ENCODE results near the gene STK39. TPM values are rescaled to one million over a fixed set of nuclear protein-coding genes. Genes with fewer than 3 reads are reported as not detected.

STK39 gene
- total RNA-seq, 6 experiments from 2014 or later = 0.29 to 1.2 (median 0.60) TPM

GRCh38 chr2:167957662-167958061 lies 289.7 kb downstream of the STK39 start:
- 89% methylated on average over 1 of the region's 2 CpGs for WGBS (ENCODE audit: insufficient coverage, low coverage, low lambda C conversion rate, missing lambda C conversion rate)
- intact Hi-C loops (cut with DNase I) = no loop called here

GRCh38 chr2:167955264-167955906 lies 292.0 kb downstream of the STK39 start:
- intact Hi-C loops (cut with DNase I) = no loop called here
- Histone ChIP-seq H3K4me1 (no peaks in the 10 kb centered on the region), H3K27ac (no peak overlapping the region), H3K4me3 (no peak overlapping the region), H3K27me3 (no peaks in the 10 kb centered on the region), H3K9me3 (no peaks in the 10 kb centered on the region), H3K36me3 (no peaks in the 10 kb centered on the region)
- DNase-seq (no peak), ATAC-seq (no peak)
- WGBS (ENCODE audit: insufficient coverage, low coverage, low lambda C conversion rate, missing lambda C conversion rate) = 67% methylated on average over 6 of the region's 6 CpGs
- no peak for TF ChIP-seq CTCF (IDR thresholded peaks at IDR 0.05)
- TF ChIP-seq POLR2A (IDR thresholded peaks at IDR 0.05) = no peak

More at GRCh38 chr2:167957662-167958061, 289.7 kb downstream of the STK39 start:
- H3K9me3 ChIP-seq = no peaks in the 10 kb centered on the region
- H3K27ac ChIP-seq = no peak overlapping the region
- ATAC-seq (no peak), DNase-seq (no peak)
- no peaks in the 10 kb centered on the region for H3K4me1 ChIP-seq
- TF ChIP-seq POLR2A (IDR thresholded peaks at IDR 0.05) (no peak), CTCF (IDR thresholded peaks at IDR 0.05) (no peak)
- H3K4me3 ChIP-seq = no peak overlapping the region
- no peaks in the 10 kb centered on the region for H3K27me3 ChIP-seq
- no peaks in the 10 kb centered on the region for H3K36me3 ChIP-seq

GRCh38 chr2:167954495-167954894 lies 292.9 kb downstream of the STK39 start:
- ATAC-seq (no peak), DNase-seq (no peak)
- Histone ChIP-seq H3K36me3 (no peaks in the 10 kb centered on the region), H3K4me3 (no peak overlapping the region), H3K9me3 (no peaks in the 10 kb centered on the region), H3K27ac (no peak overlapping the region), H3K4me1 (no peaks in the 10 kb centered on the region), H3K27me3 (no peaks in the 10 kb centered on the region)
- intact Hi-C loops (cut with DNase I) = no loop called here
- 62% methylated on average over 2 of the region's 2 CpGs for WGBS (ENCODE audit: insufficient coverage, low coverage, low lambda C conversion rate, missing lambda C conversion rate)
- no peak for TF ChIP-seq POLR2A (IDR thresholded peaks at IDR 0.05)
- TF ChIP-seq CTCF (IDR thresholded peaks at IDR 0.05) = no peak

GRCh38 chr2:167953776-167954175 lies 293.6 kb downstream of the STK39 start:
- no peaks in the 10 kb centered on the region for H3K9me3 ChIP-seq
- WGBS (ENCODE audit: insufficient coverage, low coverage, low lambda C conversion rate, missing lambda C conversion rate) = 73% methylated on average over 3 of the region's 3 CpGs
- H3K4me3 ChIP-seq = no peak overlapping the region
- ATAC-seq = no peak
- no peaks in the 10 kb centered on the region for H3K4me1 ChIP-seq
- TF ChIP-seq CTCF (IDR thresholded peaks at IDR 0.05) (no peak), POLR2A (IDR thresholded peaks at IDR 0.05) (no peak)
- H3K36me3 ChIP-seq = no peaks in the 10 kb centered on the region
- no peak for DNase-seq
- no peak overlapping the region for H3K27ac ChIP-seq
- no peaks in the 10 kb centered on the region for H3K27me3 ChIP-seq
- intact Hi-C loops (cut with DNase I) = no loop called here

Data from right lobe of liver (tissue), 6 donors.